ENCODE results near the gene GPRC5D. TPM values are rescaled to one million over a fixed set of nuclear protein-coding genes. Genes with fewer than 3 reads are reported as not detected.
A peak's percentile ranks its signal among the peaks of the same experiment; 100 is the strongest.

Gene GPRC5D
- total RNA-seq, 1 experiment from 2014 or later: not detected

GRCh38 chr12:12925388-12925787 is 26.6 kb downstream of the GPRC5D start:
- Mint-ChIP-seq H3K4me3 (ENCODE audit: low read depth, unreplicated experiment) (no peak overlapping the region), H3K27me3 (ENCODE audit: unreplicated experiment) (no peaks in the 10 kb centered on the region), H3K4me1 (ENCODE audit: low read depth, unreplicated experiment) (peaks cover 30% of the 10 kb centered on the region), H3K27ac (ENCODE audit: unreplicated experiment) (peak overlapping the region; percentile 58), H3K9me3 (ENCODE audit: low read depth, unreplicated experiment) (no peaks in the 10 kb centered on the region), H3K36me3 (ENCODE audit: insufficient read depth, unreplicated experiment) (peaks cover 92% of the 10 kb centered on the region)
- no peak for DNase-seq
- TF ChIP-seq, protein P1, sequence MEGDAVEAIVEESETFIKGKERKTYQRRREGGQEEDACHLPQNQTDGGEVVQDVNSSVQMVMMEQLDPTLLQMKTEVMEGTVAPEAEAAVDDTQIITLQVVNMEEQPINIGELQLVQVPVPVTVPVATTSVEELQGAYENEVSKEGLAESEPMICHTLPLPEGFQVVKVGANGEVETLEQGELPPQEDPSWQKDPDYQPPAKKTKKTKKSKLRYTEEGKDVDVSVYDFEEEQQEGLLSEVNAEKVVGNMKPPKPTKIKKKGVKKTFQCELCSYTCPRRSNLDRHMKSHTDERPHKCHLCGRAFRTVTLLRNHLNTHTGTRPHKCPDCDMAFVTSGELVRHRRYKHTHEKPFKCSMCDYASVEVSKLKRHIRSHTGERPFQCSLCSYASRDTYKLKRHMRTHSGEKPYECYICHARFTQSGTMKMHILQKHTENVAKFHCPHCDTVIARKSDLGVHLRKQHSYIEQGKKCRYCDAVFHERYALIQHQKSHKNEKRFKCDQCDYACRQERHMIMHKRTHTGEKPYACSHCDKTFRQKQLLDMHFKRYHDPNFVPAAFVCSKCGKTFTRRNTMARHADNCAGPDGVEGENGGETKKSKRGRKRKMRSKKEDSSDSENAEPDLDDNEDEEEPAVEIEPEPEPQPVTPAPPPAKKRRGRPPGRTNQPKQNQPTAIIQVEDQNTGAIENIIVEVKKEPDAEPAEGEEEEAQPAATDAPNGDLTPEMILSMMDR (IDR thresholded peaks at IDR 0.05; ENCODE audit: unreplicated experiment): no peak
- intact Hi-C loops (cut with micrococcal nuclease; ENCODE audit: unreplicated experiment): loop anchor here (5.0 kb wide), 1 partner anchor 282 kb away; no protein-coding TSS in a partner anchor
- BruUV-seq (replicated peaks): no TSS peak
- CTCF ChIA-PET: no interaction called here

DNA sequence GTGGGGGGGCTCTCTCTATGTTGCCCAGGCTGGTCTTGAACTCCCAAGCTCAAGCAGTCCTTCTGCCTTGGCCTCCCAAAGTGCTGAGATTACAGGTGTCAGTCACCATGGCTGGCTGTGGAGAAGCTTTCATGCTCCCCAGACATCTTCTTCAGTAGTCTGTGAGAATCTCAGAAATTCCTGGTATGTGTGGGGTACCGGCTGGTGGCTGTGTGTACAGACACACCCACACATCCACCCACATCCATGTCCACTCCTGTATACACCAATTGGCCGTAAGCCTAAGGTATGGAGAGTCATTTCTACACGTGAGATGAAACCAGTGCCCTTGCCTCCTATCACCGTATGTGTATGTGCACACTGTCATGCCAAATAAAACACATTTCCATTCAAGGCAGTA is 27.8 kb downstream of the GPRC5D start:
- peaks cover 30% of the 10 kb centered on the region for H3K4me1 Mint-ChIP-seq (ENCODE audit: low read depth, unreplicated experiment)
- TF ChIP-seq, protein P1 (IDR thresholded peaks at IDR 0.05; ENCODE audit: unreplicated experiment): no peak
- BruUV-seq (replicated peaks): no TSS peak
- H3K4me3 Mint-ChIP-seq (ENCODE audit: low read depth, unreplicated experiment): no peak overlapping the region
- intact Hi-C loops (cut with micrococcal nuclease; ENCODE audit: unreplicated experiment): no loop called here
- CTCF ChIA-PET: interaction anchor here (0.6 kb wide), 1 partner anchor 29 kb away, joined by 5 read pairs; no protein-coding TSS in a partner anchor
- peak overlapping the region; percentile 77 for H3K27ac Mint-ChIP-seq (ENCODE audit: unreplicated experiment)
- DNase-seq: no peak
- H3K9me3 Mint-ChIP-seq (ENCODE audit: low read depth, unreplicated experiment): no peaks in the 10 kb centered on the region
- H3K27me3 Mint-ChIP-seq (ENCODE audit: unreplicated experiment): no peaks in the 10 kb centered on the region
- peaks cover 92% of the 10 kb centered on the region for H3K36me3 Mint-ChIP-seq (ENCODE audit: insufficient read depth, unreplicated experiment)

- intact Hi-C loops (cut with micrococcal nuclease; ENCODE audit: unreplicated experiment): no loop called here
- TF ChIP-seq, protein P1 (IDR thresholded peaks at IDR 0.05; ENCODE audit: unreplicated experiment): no peak
- no peaks in the 10 kb centered on the region for H3K9me3 Mint-ChIP-seq (ENCODE audit: low read depth, unreplicated experiment)
- CTCF ChIA-PET: no interaction called here
- H3K27ac Mint-ChIP-seq (ENCODE audit: unreplicated experiment): no peak overlapping the region
- H3K27me3 Mint-ChIP-seq (ENCODE audit: unreplicated experiment): no peaks in the 10 kb centered on the region
- DNase-seq: no peak
- H3K4me3 Mint-ChIP-seq (ENCODE audit: low read depth, unreplicated experiment): no peak overlapping the region
- BruUV-seq (replicated peaks): no TSS peak
- H3K36me3 Mint-ChIP-seq (ENCODE audit: insufficient read depth, unreplicated experiment): peaks cover 100% of the 10 kb centered on the region
- H3K4me1 Mint-ChIP-seq (ENCODE audit: low read depth, unreplicated experiment): peaks cover 38% of the 10 kb centered on the region
Measured at GRCh38 chr12:12922978-12923377, 29.0 kb downstream of the GPRC5D start.

DNA sequence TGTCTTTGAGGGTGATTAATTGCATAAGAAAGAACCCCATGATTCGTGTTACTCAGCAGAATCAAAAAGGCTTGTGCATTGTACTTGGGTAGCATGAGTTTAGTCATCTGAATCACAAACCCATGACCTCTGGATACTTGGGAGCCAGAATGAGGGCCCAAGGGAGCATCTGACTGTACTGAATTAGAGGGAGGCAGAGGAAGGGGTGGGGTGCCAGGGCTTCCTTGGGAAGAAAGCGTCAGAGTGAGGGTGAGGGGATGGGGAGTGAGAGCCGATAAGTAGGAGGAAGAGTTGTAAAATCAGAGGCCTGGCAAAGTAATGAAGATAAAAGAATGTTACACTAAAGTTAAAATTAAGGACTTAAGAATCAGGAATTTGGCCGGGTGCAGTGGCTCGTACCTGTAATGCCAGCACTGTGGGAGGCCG is 29.8 kb downstream of the GPRC5D start:
- CTCF ChIA-PET: interaction anchor here (0.6 kb wide), 2 partner anchors 73 to 114 kb away, joined by 3 to 7 read pairs; no protein-coding TSS in a partner anchor
- no peak overlapping the region for H3K4me3 Mint-ChIP-seq (ENCODE audit: low read depth, unreplicated experiment)

More for the DNA sequence above, 29.8 kb downstream of the GPRC5D start:
- BruUV-seq (replicated peaks): no TSS peak
- DNase-seq: no peak
- peak overlapping the region; percentile 37 for H3K27ac Mint-ChIP-seq (ENCODE audit: unreplicated experiment)
- TF ChIP-seq, protein P1 (IDR thresholded peaks at IDR 0.05; ENCODE audit: unreplicated experiment): no peak
- H3K9me3 Mint-ChIP-seq (ENCODE audit: low read depth, unreplicated experiment): no peaks in the 10 kb centered on the region
- peaks cover 38% of the 10 kb centered on the region for H3K4me1 Mint-ChIP-seq (ENCODE audit: low read depth, unreplicated experiment)
- peaks cover 100% of the 10 kb centered on the region for H3K36me3 Mint-ChIP-seq (ENCODE audit: insufficient read depth, unreplicated experiment)
- intact Hi-C loops (cut with micrococcal nuclease; ENCODE audit: unreplicated experiment): no loop called here
- no peaks in the 10 kb centered on the region for H3K27me3 Mint-ChIP-seq (ENCODE audit: unreplicated experiment)
